LHCN-M2 (cell line): ENCODE results near the gene IGF2. TPM values are rescaled to one million over a fixed set of nuclear protein-coding genes. Genes with fewer than 3 reads are reported as not detected.

Source experiments
- DNase-seq: peaks from one replicate; pipeline ENCODE4 v3.0.0-alpha.2; 2012; ENCODE audit warnings: low read depth
- total RNA-seq: library from RNA; depleted of rRNA; stranded (reverse); fragments of >200 nt; gene quantifications from 2 replicates; pipeline ENCODE4 v1.2.3, GENCODE V29; 2014; rRNA removed

The IGF2 gene
- total RNA-seq, 1 experiment from 2014 or later = 173 TPM

GRCh38 chr11:2093575-2094353 lies 45.4 kb downstream of the IGF2 start:
- no peak for DNase-seq

- peak; percentile 94 for DNase-seq
Measured at GRCh38 chr11:2092956-2093412, 46.2 kb downstream of the IGF2 start.

- no peak for DNase-seq
Measured at GRCh38 chr11:2092464-2092910, 46.7 kb downstream of the IGF2 start.

- no peak for DNase-seq
Measured at GRCh38 chr11:2091786-2092463, 47.3 kb downstream of the IGF2 start.

- DNase-seq = no peak
Measured at GRCh38 chr11:2091112-2091746, 48.0 kb downstream of the IGF2 start.

- DNase-seq = no peak
Measured at GRCh38 chr11:2090172-2091111, 48.7 kb downstream of the IGF2 start.

GRCh38 chr11:2089536-2090165 lies 49.5 kb downstream of the IGF2 start:
- peak; percentile 66 for DNase-seq

- no peak for DNase-seq
Measured at GRCh38 chr11:2088746-2089535, 50.2 kb downstream of the IGF2 start.

- DNase-seq = no peak
Measured at GRCh38 chr11:2088284-2088683, 50.9 kb downstream of the IGF2 start.

GRCh38 chr11:2086239-2087040 lies 52.7 kb downstream of the IGF2 start:
- DNase-seq = no peak

GRCh38 chr11:2085251-2086066 lies 53.7 kb downstream of the IGF2 start:
- no peak for DNase-seq

- DNase-seq = no peak
Measured at GRCh38 chr11:2084721-2085120, 54.5 kb downstream of the IGF2 start.

Other genes starting within 250 kb of the IGF2 start
- under 0.01 TPM in 1 of 2 replicates, not detected in the other for gene PRR33, start 247.5 kb downstream of the IGF2 start, total RNA-seq
- gene TNNT3, start 219.7 kb downstream of the IGF2 start, total RNA-seq = 1.9 TPM in 1 of 2 replicates, not detected in the other
- 191 and 219 TPM in 2 replicates for gene MRPL23, start 192.1 kb downstream of the IGF2 start, total RNA-seq
- gene H19, start 141.5 kb downstream of the IGF2 start, total RNA-seq = 4,327 and 6,113 TPM in 2 replicates
- gene INS, start 21.8 kb upstream of the IGF2 start, total RNA-seq = not detected in 2 replicates
- gene TH, start 32.4 kb upstream of the IGF2 start, total RNA-seq = not detected in 2 replicates
- gene ASCL2, start 131.2 kb upstream of the IGF2 start, total RNA-seq = not detected in 2 replicates
- not detected in 2 replicates for gene C11orf21, start 162.5 kb upstream of the IGF2 start, total RNA-seq
- gene TSPAN32, start 162.6 kb upstream of the IGF2 start, total RNA-seq = not detected in 2 replicates
- 265 and 305 TPM in 2 replicates for gene CD81, start 237.9 kb upstream of the IGF2 start, total RNA-seq